Measurements from ENCODE around the gene SMC3.

- TF ChIP-seq CEBPB (IDR thresholded peaks at IDR 0.05), result no peak
- no peak for TF ChIP-seq TAF1 (IDR thresholded peaks at IDR 0.05; ENCODE audit: low read depth)
- TF ChIP-seq REST (IDR thresholded peaks at IDR 0.05; ENCODE audit: low read depth), result no peak
- TF ChIP-seq TCF12 (IDR thresholded peaks at IDR 0.05; ENCODE audit: low read depth), result no peak
- no peak for TF ChIP-seq FOXM1 (IDR thresholded peaks at IDR 0.05; ENCODE audit: borderline replicate concordance, low read depth)
- no peak for TF ChIP-seq YY1 (IDR thresholded peaks at IDR 0.05; ENCODE audit: low read depth)
- no peak for TF ChIP-seq EGR1 (IDR thresholded peaks at IDR 0.05)
- no peak for TF ChIP-seq RAD21 (IDR thresholded peaks at IDR 0.05; ENCODE audit: low read depth)
- no peak for TF ChIP-seq EP300 (IDR thresholded peaks at IDR 0.05; ENCODE audit: borderline replicate concordance)
- no peak for TF ChIP-seq CREB1 (IDR thresholded peaks at IDR 0.05; ENCODE audit: low read depth)
- no peak for TF ChIP-seq TEAD4 (IDR thresholded peaks at IDR 0.05)
- TF ChIP-seq MAX (IDR thresholded peaks at IDR 0.05), result no peak
- TF ChIP-seq USF1 (IDR thresholded peaks at IDR 0.05), result no peak
Observed at GRCh38 chr10:110560012-110560411, 7.5 kb upstream of the SMC3 start.

Measured in Ishikawa (cell line).